Measurements from ENCODE around the gene PRKG2.

Gene PRKG2

GRCh38 chr4:81214881-81215868, at the start of gene PRKG2:
Gene PRKG2 (minus strand): TSS chr4:81215222. CDS start chr4:81205047, 10,175 bp downstream.
- no peaks in the 10 kb centered on the region for H3F3A ChIP-seq (ENCODE audit: low read depth)
- H3K9me2 ChIP-seq (replicated peaks; ENCODE audit: low read depth, low read length): no peaks in the 10 kb centered on the region

DNA sequence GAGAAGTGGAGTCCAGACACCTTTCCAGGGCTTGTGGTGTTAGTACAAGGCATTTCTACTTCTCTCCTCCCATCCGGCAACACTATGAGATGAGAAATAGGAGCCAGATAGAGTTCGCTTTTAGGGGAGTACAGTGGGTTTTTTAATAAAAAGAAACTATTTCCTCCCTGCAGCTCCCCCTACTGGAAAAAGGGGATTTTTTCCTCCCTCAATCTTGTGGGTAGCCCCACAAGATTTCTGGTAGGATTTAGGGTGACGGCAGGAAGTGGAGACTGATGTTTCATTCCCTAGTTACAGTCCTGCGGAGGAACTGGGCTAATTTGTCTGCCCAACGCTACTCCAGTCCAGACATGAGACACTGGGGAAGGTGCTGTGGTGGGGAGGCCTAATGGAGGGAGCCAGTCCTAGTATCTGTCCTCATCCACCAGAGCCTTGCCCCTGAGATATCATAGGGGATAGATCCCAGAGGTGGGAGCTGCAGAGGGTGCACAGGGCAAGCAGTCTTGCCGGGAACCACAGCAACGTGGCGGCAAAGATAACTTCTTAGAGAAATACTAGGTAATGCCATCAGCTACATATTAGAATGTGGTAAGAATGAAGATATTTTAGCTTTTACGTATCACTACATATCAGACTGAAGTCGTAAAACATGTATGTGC, 45.5 kb upstream of the PRKG2 start:
- Histone ChIP-seq H3K4me3 (ENCODE audit: low read length, poor library complexity, severe bottlenecking) (no peak overlapping the region), H3K9ac (ENCODE audit: low read depth, low read length, poor library complexity, severe bottlenecking) (no peak overlapping the region), H3K79me2 (ENCODE audit: insufficient read depth, low read length) (no peaks in the 10 kb centered on the region), H4K20me1 (ENCODE audit: insufficient read depth, low read length, poor library complexity, severe bottlenecking) (no peaks in the 10 kb centered on the region), H3K4me1 (ENCODE audit: insufficient read depth, low read length, poor library complexity, severe bottlenecking) (peaks cover 29% of the 10 kb centered on the region), H3K9me3 (ENCODE audit: insufficient read depth, low read depth, low read length) (no peaks in the 10 kb centered on the region), H3K4me2 (ENCODE audit: low read depth, low read length, poor library complexity, severe bottlenecking) (no peak overlapping the region), H3K9me2 (replicated peaks; ENCODE audit: low read depth, low read length) (no peaks in the 10 kb centered on the region), H2AFZ (ENCODE audit: low read length) (0 out of 2 replicates have a peak overlapping the region, but pooled peaks have one; percentile 22), H3K36me3 (ENCODE audit: insufficient read depth, low read length) (no peaks in the 10 kb centered on the region), H3K27me3 (ENCODE audit: insufficient read depth, low read length, poor library complexity, severe bottlenecking) (no peaks in the 10 kb centered on the region), H3F3A (ENCODE audit: low read depth) (no peaks in the 10 kb centered on the region)
- TF ChIP-seq EZH2phosphoT487 (IDR thresholded peaks at IDR 0.05; ENCODE audit: borderline replicate concordance): no peak
- TF ChIP-seq, protein P1, sequence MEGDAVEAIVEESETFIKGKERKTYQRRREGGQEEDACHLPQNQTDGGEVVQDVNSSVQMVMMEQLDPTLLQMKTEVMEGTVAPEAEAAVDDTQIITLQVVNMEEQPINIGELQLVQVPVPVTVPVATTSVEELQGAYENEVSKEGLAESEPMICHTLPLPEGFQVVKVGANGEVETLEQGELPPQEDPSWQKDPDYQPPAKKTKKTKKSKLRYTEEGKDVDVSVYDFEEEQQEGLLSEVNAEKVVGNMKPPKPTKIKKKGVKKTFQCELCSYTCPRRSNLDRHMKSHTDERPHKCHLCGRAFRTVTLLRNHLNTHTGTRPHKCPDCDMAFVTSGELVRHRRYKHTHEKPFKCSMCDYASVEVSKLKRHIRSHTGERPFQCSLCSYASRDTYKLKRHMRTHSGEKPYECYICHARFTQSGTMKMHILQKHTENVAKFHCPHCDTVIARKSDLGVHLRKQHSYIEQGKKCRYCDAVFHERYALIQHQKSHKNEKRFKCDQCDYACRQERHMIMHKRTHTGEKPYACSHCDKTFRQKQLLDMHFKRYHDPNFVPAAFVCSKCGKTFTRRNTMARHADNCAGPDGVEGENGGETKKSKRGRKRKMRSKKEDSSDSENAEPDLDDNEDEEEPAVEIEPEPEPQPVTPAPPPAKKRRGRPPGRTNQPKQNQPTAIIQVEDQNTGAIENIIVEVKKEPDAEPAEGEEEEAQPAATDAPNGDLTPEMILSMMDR (conservative IDR thresholded peaks at IDR 0.05; ENCODE audit: low read length): peak; percentile 73

More at GRCh38 chr4:81214881-81215868, at the start of gene PRKG2:
- H3K79me2 ChIP-seq (ENCODE audit: insufficient read depth, low read length): no peaks in the 10 kb centered on the region
- no peak within 1 kb of the TSS for H3K9ac ChIP-seq (ENCODE audit: low read depth, low read length, poor library complexity, severe bottlenecking)
- TF ChIP-seq, protein P1 (conservative IDR thresholded peaks at IDR 0.05; ENCODE audit: low read length): no peak
- TF ChIP-seq EZH2phosphoT487 (IDR thresholded peaks at IDR 0.05; ENCODE audit: borderline replicate concordance): no peak
- H3K4me2 ChIP-seq (ENCODE audit: low read depth, low read length, poor library complexity, severe bottlenecking): no peak within 1 kb of the TSS
- H4K20me1 ChIP-seq (ENCODE audit: insufficient read depth, low read length, poor library complexity, severe bottlenecking): no peaks in the 10 kb centered on the region
- peaks cover 10% of the 10 kb centered on the region for H3K4me1 ChIP-seq (ENCODE audit: insufficient read depth, low read length, poor library complexity, severe bottlenecking)
- H3K4me3 ChIP-seq (ENCODE audit: low read length, poor library complexity, severe bottlenecking): no peak within 1 kb of the TSS
- no peaks in the 10 kb centered on the region for H3K9me3 ChIP-seq (ENCODE audit: insufficient read depth, low read depth, low read length)
- H2AFZ ChIP-seq (ENCODE audit: low read length): no peak within 1 kb of the TSS
- no peaks in the 10 kb centered on the region for H3K27me3 ChIP-seq (ENCODE audit: insufficient read depth, low read length, poor library complexity, severe bottlenecking)
- H3K36me3 ChIP-seq (ENCODE audit: insufficient read depth, low read length): no peaks in the 10 kb centered on the region

DNA sequence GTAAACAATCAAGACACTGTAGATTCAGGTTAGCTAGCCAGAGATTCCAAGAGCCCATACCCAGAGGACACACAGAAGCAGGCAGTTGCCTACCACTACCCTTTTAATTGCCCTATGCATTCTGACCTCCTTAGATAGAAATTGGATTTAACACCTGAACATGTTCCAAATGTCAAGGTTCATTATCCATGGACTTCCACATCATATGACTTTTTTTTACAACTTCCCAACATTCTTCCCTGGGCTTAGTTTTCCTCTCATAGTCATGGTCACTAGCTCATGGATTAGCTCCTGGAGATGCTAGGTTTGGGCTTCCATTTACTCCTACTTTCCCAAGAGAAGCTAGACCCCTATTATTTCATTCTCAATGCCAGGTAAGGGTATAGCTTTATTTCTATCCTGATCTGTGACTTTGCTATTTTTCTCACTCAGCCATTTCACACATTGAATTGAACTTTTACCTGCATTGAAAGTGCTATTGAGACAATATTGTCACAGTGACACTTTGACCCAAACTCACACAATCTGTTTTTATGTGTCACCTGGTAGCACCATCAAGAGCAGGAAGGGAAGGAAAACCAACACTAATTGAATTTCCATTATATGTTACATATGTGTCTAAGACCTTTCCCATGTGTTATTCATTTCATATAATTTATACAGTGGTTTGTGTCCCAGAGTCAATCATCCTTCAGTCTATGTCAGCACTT, 44.0 kb upstream of the PRKG2 start:
- Histone ChIP-seq H3K4me1 (ENCODE audit: insufficient read depth, low read length, poor library complexity, severe bottlenecking) (peaks cover 29% of the 10 kb centered on the region), H3K36me3 (ENCODE audit: insufficient read depth, low read length) (no peaks in the 10 kb centered on the region), H3F3A (ENCODE audit: low read depth) (no peaks in the 10 kb centered on the region), H3K4me2 (ENCODE audit: low read depth, low read length, poor library complexity, severe bottlenecking) (peak overlapping the region; percentile 19), H3K9me3 (ENCODE audit: insufficient read depth, low read depth, low read length) (no peaks in the 10 kb centered on the region), H4K20me1 (ENCODE audit: insufficient read depth, low read length, poor library complexity, severe bottlenecking) (no peaks in the 10 kb centered on the region), H3K79me2 (ENCODE audit: insufficient read depth, low read length) (no peaks in the 10 kb centered on the region), H2AFZ (ENCODE audit: low read length) (peak overlapping the region; percentile 59; the same call in 1 of the 2 replicates), H3K9ac (ENCODE audit: low read depth, low read length, poor library complexity, severe bottlenecking) (no peak overlapping the region), H3K4me3 (ENCODE audit: low read length, poor library complexity, severe bottlenecking) (no peak overlapping the region), H3K27me3 (ENCODE audit: insufficient read depth, low read length, poor library complexity, severe bottlenecking) (no peaks in the 10 kb centered on the region), H3K9me2 (replicated peaks; ENCODE audit: low read depth, low read length) (no peaks in the 10 kb centered on the region)
- TF ChIP-seq EZH2phosphoT487 (IDR thresholded peaks at IDR 0.05; ENCODE audit: borderline replicate concordance): no peak
- TF ChIP-seq, protein P1 (conservative IDR thresholded peaks at IDR 0.05; ENCODE audit: low read length): no peak

All from Loucy (cell line).